ENCODE data around the gene CFAP58. TPM values are rescaled to one million over a fixed set of nuclear protein-coding genes. Genes with fewer than 3 reads are reported as not detected.

Gene CFAP58
- total RNA-seq, 2 donors from 2014 or later, result 3.5 to 4.8 TPM

DNA sequence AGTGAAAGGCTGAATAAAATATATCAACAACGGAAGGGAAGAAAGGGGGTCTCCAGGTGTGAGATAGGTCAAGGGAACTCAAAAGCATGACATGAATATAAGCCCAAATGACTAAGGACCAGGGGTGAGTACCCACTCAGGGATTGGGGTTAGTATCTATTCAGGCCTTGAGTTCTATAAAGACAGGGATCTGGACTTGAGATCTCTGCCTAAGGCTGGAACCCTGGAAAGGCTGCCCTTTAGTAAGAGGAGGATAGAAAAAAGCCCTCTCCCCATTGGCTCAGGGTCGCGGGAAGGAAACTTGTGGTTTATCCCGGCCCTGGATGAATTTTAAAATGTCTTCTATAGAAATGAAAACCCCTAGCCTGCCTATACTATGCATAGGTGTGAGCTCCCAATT is 13.0 kb upstream of the CFAP58 start:
- Histone ChIP-seq H3K4me1 (peaks cover 0 to 49% of the 10 kb centered on the region in 2 donors), H3K36me3 (peaks cover 4% of the 10 kb centered on the region), H3K9me3 (no peaks in the 10 kb centered on the region), H3K27me3 (no peaks in the 10 kb centered on the region), H3K4me3 (no peak overlapping the region), H3K27ac (peak overlapping the region; percentile 99 to 100)
- TF ChIP-seq, protein P1, sequence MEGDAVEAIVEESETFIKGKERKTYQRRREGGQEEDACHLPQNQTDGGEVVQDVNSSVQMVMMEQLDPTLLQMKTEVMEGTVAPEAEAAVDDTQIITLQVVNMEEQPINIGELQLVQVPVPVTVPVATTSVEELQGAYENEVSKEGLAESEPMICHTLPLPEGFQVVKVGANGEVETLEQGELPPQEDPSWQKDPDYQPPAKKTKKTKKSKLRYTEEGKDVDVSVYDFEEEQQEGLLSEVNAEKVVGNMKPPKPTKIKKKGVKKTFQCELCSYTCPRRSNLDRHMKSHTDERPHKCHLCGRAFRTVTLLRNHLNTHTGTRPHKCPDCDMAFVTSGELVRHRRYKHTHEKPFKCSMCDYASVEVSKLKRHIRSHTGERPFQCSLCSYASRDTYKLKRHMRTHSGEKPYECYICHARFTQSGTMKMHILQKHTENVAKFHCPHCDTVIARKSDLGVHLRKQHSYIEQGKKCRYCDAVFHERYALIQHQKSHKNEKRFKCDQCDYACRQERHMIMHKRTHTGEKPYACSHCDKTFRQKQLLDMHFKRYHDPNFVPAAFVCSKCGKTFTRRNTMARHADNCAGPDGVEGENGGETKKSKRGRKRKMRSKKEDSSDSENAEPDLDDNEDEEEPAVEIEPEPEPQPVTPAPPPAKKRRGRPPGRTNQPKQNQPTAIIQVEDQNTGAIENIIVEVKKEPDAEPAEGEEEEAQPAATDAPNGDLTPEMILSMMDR (IDR thresholded peaks at IDR 0.05), result no peak
- DNase-seq (ENCODE audit: low spot score), result no peak

DNA sequence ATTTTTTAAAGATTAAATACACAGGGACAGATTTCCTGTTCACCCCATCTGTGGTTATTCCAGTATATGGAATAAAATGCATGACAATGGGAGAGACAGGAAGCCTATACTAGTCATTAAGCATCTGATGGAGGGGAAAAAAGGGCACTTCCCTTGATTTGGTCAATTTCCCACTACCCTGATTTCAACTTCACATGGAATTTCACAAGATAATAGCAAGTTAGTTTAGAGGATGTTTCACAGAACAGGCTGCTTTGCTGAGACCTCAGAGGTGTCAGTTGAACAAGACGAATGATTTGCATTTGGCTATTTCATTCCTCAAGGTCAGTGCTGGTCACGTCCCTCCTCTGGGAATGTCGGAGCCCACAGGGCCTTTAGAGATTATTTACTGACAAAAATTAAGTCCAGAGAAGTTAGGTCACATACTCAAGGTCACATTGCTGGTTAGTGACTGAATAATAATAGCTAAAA is 10.7 kb upstream of the CFAP58 start:
- H3K9me3 ChIP-seq, result no peaks in the 10 kb centered on the region
- H3K27ac ChIP-seq, result peak overlapping the region; percentile 37 to 79
- TF ChIP-seq, protein P1 (IDR thresholded peaks at IDR 0.05), result no peak
- H3K36me3 ChIP-seq, result peaks cover under 1% of the 10 kb centered on the region
- no peak for DNase-seq (ENCODE audit: low spot score)
- no peaks in the 10 kb centered on the region for H3K27me3 ChIP-seq
- no peak overlapping the region for H3K4me3 ChIP-seq
- peaks cover 0 to 37% of the 10 kb centered on the region in 2 donors for H3K4me1 ChIP-seq

DNA sequence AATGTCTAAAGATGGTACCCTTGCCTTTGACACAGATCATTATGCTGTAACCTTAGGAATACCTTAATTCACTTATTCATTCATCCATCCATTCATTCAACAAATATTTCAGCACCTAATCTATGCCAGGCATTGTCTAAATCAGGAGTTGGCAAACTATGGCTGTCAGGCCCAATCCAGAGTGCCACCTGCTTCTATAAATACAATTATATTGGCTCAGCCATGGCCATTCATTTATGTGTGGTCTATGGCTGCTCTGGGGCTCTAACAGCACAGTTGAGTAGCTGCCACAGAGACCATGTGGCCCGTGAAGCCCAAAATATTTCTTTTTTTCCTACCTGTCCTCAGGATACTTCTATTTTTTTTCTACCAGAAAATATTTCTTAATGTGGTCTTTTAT is 9.4 kb upstream of the CFAP58 start:
- Histone ChIP-seq H3K36me3 (no peaks in the 10 kb centered on the region), H3K4me3 (no peak overlapping the region), H3K9me3 (no peaks in the 10 kb centered on the region), H3K27me3 (no peaks in the 10 kb centered on the region), H3K27ac (peak overlapping the region in 1 of 2 donors; percentile 79), H3K4me1 (peaks cover 0 to 34% of the 10 kb centered on the region in 2 donors)
- TF ChIP-seq, protein P1 (IDR thresholded peaks at IDR 0.05), result no peak
- no peak for DNase-seq (ENCODE audit: low spot score)

DNA sequence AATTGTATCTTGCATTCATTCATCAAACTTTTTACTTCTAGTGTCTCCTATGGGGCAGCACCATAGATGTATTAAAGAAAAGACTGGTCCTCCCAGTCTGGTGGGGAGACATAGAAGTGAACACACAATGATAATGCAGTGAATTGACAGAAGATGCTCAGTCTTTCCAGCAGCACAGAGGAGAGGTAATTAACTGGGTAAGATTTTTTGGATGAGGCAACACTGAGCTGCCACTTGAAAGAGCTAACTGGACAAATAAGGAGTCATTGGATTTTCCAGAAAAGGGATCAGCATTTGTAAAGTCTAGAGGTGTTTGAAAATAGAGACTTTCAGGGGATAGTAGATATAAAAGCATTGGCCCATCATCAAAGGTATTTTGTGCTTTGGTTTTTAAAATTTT is 8.1 kb upstream of the CFAP58 start:
- TF ChIP-seq, protein P1 (IDR thresholded peaks at IDR 0.05), result no peak
- H3K4me3 ChIP-seq, result no peak overlapping the region
- no peak overlapping the region for H3K27ac ChIP-seq
- H3K27me3 ChIP-seq, result no peaks in the 10 kb centered on the region
- DNase-seq (ENCODE audit: low spot score), result no peak
- no peaks in the 10 kb centered on the region for H3K9me3 ChIP-seq
- H3K4me1 ChIP-seq, result peaks cover 0 to 30% of the 10 kb centered on the region in 2 donors
- H3K36me3 ChIP-seq, result no peaks in the 10 kb centered on the region

DNA sequence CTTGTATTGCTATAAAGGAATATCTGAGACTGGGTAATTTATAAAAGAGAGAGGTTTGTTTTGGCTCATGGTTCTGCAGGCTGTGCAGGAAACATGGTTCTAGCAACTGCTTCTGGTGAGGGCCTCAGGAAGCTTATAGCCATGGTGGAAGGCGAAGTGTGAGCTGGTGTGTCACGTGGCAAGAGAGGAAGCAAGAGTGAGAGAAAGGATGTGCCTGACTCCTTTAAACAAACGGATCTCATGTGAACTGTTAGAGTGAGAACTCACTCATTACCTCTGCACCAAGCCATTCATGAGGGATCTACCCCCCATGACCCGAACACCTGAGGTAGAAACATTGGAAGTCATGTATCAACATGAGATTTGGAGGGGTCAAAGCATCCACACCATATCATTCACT is 7.7 kb upstream of the CFAP58 start:
- Histone ChIP-seq H3K36me3 (no peaks in the 10 kb centered on the region), H3K27me3 (no peaks in the 10 kb centered on the region), H3K9me3 (no peaks in the 10 kb centered on the region), H3K4me1 (peaks cover 0 to 26% of the 10 kb centered on the region in 2 donors), H3K27ac (no peak overlapping the region), H3K4me3 (no peak overlapping the region)
- TF ChIP-seq, protein P1 (IDR thresholded peaks at IDR 0.05), result no peak
- no peak for DNase-seq (ENCODE audit: low spot score)

Data from right atrium auricular region (tissue), 2 donors.